ENCODE results near the gene MRGPRG.

MRGPRG gene

DNA sequence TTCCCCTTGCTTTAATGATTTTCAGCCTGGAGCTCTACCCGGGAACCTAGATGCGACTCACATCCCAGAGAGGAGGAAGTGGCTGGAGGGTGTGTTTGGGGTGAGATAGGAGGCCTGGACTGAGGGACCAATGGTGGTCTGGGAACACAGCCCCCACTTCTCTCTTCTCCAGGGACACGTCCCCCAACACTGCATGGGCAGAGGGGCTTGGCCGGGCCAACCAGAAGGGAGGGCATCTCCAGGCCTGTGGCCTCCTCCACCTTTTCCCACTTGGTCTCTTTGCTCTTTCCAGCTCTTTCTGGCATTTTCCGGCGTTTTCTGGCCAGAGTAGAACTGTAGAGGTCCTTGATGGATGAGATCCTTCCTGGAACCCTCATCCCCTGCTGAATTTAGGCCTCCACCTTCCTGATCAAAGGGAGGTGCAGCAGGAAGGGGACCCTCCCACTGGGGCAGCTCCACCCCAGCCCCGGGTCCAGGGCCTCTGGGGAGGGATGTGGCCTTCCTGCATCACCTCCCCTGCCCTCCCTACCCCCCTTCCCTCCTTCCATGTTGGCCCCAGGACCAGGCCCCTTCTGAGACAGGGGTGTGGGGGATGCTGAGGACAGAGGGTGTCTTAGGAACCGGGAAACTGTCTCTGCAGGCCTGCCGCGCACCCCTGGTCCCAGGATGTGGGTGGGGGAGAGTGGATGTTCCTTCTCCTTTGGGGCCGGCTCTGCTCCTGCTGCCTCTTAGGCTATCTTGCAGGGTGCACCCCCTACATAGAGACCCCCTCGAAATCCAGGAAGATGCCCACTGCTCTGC is 24.4 kb downstream of the MRGPRG start:
- no peak for DNase-seq (ENCODE audit: low spot score)

DNA sequence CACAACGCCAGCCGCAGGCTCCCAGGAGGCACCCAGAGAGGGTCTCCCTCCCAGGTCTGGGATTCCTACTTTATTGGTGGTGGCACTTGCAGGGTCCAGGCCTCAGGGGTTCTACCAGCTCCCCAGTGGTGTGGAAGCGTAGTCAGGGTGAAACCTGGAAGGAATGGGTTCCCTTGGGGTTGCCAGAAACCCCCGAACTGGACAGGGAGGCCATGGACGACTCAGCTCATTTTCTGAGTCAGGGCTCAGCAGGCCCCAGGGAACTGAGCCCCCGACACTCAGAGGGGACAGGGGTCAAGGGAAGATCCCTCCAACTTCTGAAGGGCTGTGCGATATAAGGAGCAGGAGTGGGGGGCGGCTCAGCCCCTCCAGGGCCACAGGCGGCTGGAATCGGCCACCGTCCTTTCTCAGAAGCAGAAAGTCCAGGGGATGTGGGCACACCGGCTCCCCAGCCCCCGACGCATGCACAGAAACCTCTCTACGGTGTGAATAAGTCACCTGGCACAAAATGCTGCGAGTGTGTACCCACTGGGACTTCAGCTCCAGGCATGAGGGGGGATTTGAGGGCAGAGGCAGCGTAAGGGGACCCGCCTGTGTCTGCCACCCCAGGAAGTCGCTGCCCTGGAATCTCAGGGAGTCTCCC is 25.1 kb downstream of the MRGPRG start:
- no peak for DNase-seq (ENCODE audit: low spot score)

- no peak for DNase-seq (ENCODE audit: low spot score)
Measured at GRCh38 chr11:3192511-3193372, 25.9 kb downstream of the MRGPRG start.

DNA sequence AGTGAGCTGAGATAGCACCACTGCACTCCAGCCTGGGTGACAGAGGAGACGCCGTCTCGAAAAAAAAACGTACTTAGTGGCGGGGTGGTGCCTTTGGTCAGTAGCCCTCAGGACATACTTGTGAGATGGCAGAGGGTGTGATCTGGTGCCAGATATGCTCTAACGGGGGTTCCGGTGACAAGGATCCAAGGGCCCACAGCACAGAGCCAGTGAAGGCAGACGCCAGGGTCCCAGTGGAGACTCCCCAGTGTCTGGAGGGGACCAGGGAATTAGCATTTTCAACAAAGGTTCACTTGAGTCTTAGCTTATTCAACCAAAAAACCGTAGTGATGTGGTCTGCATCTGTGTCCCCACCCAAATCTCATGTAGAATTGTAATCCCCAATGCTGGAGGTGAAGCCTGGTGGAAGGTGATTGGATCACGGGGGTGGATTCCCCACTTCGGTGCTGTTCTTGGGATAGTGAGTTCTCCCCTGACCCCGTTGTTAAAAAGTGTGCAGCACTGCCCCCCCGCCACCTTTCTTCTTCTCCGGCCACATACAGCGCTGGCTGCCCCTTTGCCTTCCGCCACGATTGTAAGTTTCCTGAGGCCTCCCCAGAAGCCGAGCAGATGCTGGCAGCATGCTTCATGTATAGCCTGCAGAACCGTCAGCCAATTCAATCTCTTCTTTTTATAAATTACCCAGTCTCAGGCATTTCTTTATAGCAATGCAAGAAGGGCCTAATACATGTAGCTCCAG is 26.9 kb downstream of the MRGPRG start:
- no peak for DNase-seq (ENCODE audit: low spot score)

DNA sequence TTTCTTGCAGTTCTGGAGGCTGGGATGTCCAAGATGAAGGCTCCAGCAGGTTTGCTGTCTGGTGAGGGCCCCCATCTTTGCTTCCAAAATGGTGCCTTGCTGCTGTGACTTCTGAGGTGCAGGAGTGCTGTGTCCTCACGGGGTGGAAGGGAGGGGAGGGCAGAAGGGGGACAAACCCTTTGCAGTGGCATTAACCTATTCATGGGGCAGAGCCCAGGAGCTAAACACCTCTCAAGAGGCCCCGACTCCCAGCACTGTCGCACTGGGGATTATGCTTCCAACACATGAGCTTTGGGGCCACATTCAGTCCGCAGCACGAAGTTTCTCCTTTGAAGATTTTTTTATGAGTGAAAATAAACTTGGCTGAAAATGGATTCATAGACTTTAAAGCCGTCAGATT is 28.0 kb downstream of the MRGPRG start:
- DNase-seq (ENCODE audit: low spot score) = no peak

- no peak for DNase-seq (ENCODE audit: low spot score)
Measured at GRCh38 chr11:3189886-3190583, 28.6 kb downstream of the MRGPRG start.

DNA sequence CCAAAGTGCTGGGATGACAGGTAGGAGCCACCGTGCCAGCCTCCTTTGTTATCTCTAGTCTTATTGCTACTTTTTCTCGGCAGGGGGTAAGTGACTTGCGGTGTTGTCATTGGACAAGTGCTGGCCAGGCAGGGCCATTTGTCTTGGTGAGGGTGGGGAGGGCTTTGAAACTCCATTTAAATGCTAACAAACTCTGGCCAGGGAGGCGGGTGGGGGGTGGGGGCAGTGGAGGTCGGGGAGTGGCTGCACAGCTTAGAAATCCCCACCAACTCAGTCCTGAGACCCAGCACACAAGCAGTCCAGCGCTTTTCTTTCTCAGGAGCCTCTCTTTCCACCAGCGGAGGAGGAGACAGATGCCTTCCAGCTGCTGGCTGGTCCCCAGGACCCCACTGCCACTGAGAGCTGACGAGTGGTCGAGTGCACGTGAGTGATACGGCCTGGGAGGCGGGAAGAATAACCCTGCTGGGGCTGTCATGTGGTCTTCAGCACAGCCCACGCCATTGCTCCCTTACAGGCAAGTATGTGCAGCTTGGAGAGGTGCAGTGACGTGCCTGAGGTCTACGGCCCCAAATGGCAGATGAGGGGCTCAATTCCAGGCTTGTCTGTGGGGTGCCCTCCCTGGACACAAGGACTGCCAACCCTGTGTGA is 29.3 kb downstream of the MRGPRG start:
- DNase-seq (ENCODE audit: low spot score) = no peak

- DNase-seq (ENCODE audit: low spot score) = no peak
Measured at GRCh38 chr11:3188496-3189195, 30.0 kb downstream of the MRGPRG start.

GRCh38 chr11:3186166-3186953 is 32.3 kb downstream of the MRGPRG start:
- DNase-seq (ENCODE audit: low spot score) = no peak

DNA sequence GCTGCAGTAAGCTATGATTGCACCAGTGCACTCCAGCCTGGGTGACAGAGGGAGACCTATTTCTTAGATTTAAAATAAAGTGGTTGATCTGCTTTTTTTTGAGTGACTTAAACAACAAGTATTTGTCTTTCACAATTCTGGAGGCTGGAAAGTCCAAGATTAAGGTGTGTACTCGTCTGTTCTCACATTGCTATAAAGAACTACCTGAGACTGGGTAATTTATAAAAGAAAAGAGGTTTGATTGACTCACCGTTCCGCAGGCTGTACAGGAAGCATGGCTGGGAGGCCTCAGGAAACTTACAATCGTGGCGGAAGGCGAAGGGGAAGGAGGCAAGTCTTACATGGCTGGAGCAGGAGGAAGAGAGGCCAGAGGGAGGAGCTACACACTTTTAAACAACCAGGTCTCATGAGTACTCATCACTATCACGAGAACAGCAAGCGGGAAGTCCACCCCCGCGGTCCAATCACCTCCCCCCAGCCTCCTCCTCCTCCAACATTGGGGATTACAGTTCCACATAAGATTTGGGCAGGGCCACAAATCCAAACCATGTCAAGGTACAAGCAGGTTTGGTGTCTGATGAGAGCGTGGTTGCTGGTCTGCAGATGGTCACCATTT is 33.8 kb downstream of the MRGPRG start:
- no peak for DNase-seq (ENCODE audit: low spot score)

DNA sequence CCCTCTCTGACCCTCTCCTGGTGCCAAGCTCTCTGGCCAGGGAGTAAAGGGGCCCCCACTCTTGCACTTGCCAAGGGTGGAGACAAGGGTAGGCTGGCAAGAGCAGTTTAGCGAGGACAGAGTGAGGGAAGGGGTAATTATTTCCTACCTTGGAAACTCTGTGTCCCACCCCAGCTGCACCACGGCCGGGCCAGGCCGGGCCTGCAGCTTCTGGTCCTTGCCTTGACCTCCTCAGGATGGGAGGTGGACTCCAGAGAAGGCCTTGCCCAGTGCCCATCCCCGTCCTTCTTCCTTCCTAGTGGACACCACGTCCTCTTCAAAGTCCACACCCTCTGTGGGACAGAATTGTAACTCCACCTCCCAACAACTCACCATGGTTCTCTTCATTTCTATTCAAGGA is 35.1 kb downstream of the MRGPRG start:
- DNase-seq (ENCODE audit: low spot score) = no peak

- no peak for DNase-seq (ENCODE audit: low spot score)
Measured at GRCh38 chr11:3182462-3182852, 36.2 kb downstream of the MRGPRG start.

DNA sequence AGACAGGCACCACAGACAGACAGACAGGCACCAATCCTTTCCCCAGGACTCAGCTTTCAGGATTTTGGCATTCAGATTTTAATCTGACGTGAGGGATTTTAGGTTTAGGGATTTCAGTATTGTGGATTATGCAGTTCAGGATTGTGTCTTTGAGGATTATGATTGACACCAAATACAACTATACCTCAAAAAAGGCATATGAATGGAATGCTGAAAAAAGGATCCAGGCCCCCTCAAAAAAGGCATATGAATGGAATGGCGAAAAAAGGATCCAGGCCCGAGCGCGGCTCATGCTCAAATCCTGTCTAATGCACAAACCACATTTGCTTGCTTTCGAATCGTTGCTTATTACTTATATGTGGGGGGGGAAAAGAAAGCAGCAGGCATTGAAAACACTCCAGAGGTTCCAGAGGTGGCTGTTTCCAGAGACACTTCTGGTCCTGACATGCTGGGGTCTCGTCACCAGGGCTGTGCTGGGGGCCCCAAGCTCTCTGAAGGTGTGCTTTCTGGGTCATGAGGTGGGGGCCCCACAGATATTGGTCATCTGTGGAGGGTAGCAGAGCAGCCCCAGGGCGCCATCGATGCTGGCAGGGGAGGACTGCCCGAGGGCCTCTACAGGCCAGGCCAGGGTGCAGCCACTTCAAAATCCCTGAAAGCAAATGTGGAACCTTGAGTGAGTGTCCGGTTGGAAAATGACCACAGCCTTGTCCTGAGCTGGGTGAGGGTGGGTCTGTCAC is 36.7 kb downstream of the MRGPRG start:
- no peak for DNase-seq (ENCODE audit: low spot score)

- DNase-seq (ENCODE audit: low spot score) = no peak
Measured at GRCh38 chr11:3180869-3181268, 37.7 kb downstream of the MRGPRG start.

DNA sequence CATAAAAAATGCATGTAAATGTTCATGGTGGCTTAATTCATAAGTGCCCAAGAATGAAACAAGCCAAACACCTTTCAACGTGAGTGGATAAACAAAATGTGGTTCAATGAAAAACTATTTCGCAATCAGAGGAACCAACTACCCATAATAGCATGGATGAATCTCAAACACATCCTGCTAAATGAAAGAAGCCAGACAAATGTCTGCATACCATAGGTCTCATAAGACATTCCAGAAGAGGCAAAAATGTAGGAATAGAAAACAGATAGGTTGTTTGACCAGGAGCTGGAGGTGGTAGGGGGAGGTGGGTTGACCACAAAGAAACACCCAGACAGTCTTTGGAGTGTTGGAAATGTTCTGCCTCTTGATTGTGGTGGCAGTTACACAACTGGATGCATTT is 40.3 kb downstream of the MRGPRG start:
- DNase-seq (ENCODE audit: low spot score) = no peak

GRCh38 chr11:3177931-3178330 is 40.7 kb downstream of the MRGPRG start:
- no peak for DNase-seq (ENCODE audit: low spot score)

GRCh38 chr11:3176487-3176886 is 42.1 kb downstream of the MRGPRG start:
- DNase-seq (ENCODE audit: low spot score) = no peak

DNA sequence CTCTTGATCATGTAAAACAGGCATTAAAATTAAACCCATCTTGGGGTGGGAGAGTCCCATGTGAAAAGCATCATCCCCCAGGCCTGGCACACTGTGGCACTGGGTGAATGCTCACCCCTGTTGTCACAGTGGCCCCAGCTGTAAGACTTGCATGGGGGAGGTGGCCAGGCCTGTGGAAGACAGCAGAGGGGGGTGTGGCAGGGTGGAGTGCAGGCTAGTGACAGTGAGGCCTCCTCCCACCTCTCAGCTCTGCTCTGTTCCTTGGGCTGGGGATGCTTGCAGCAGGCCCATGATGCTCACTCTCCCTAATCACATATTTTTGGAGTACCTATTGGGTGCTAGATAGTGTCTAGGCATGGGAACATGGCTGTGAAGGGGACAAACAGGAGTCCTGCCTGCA is 43.4 kb downstream of the MRGPRG start:
- DNase-seq (ENCODE audit: low spot score) = no peak
